Mammary epithelial cell (primary cell): ENCODE results near the gene MICALL2.

ENCODE experiments used
- CTCF ChIP-seq, 2 donors: IDR thresholded peaks in 1 of 2; conservative IDR thresholded peaks in 1 of 2; 2 replicates each; pipeline ENCODE4 v1.5.1; 2011 to 2012; ENCODE audit warnings: inconsistent platforms in 2 of 2, low read length in 2 of 2, mild to moderate bottlenecking in 2 of 2, control low read depth in 1 of 2, low read depth in 1 of 2; ENCODE audit not compliant: insufficient read depth in 1 of 2; ENCODE audit errors: extremely low read depth in 1 of 2
- EZH2 ChIP-seq: IDR thresholded peaks from 2 replicates; pipeline ENCODE4 v1.6.1; 2012; ENCODE audit warnings: low read length, inconsistent platforms, borderline replicate concordance

GRCh38 chr7:1421946-1422345 is 37.3 kb downstream of the MICALL2 start:
- TF ChIP-seq EZH2 (no peak), CTCF (conservative IDR thresholded peaks at IDR 0.05 in 1 of 2, IDR thresholded peaks at IDR 0.05 in 1 of 2; ENCODE audit: extremely low read depth in 1 of 2, insufficient read depth in 1 of 2, low read depth in 1 of 2, low read length in 2 of 2) (no peak)
